Neural crest cell (in vitro differentiated cells): ENCODE data around the gene TMX3. TPM values are rescaled to one million over a fixed set of nuclear protein-coding genes. Genes with fewer than 3 reads are reported as not detected.

Experiments
- DNase-seq: peaks from one replicate; pipeline ENCODE4 v3.0.0; 2021; ENCODE audit warnings: low read depth, mixed read lengths, low spot score
- H3K27ac Mint-ChIP-seq: one replicate; pipeline ENCODE4 v1.8.0; 2021; ENCODE audit warnings: mild to moderate bottlenecking, mixed read lengths; ENCODE audit not compliant: unreplicated experiment
- H3K27me3 Mint-ChIP-seq: 2 replicates; pipeline ENCODE4 v1.8.0; 2021; ENCODE audit warnings: low read depth, mild to moderate bottlenecking, mixed read lengths
- H3K36me3 Mint-ChIP-seq: 2 replicates; pipeline ENCODE4 v1.8.0; 2021; ENCODE audit warnings: low read depth, mild to moderate bottlenecking, mixed read lengths
- H3K4me1 Mint-ChIP-seq: 2 replicates; pipeline ENCODE4 v1.8.0; 2021; ENCODE audit warnings: mixed read lengths
- H3K4me3 Mint-ChIP-seq: one replicate; pipeline ENCODE4 v1.8.0; 2021; ENCODE audit warnings: mild to moderate bottlenecking, mixed read lengths
- H3K9me3 Mint-ChIP-seq: 2 replicates; pipeline ENCODE4 v1.8.0; 2021; ENCODE audit warnings: mixed read lengths
- CTCF ChIP-seq: fragments of 200-600 bp; sonication (generic); conservative IDR thresholded peaks from 2 replicates; pipeline ENCODE4 v1.5.0; 2021; ENCODE audit warnings: antibody characterized with exemption, mild to moderate bottlenecking
- long read RNA-seq: library from polyadenylated mRNA; unstranded; transcript quantifications from one replicate; pipeline ENCODE4 v2.0.0, GENCODE V29; 2020
- total RNA-seq: library from RNA; stranded (reverse); gene quantifications from 2 replicates; pipeline ENCODE4 v1.2.1, GENCODE V29; 2021

The TMX3 gene
- total RNA-seq = 47.5 and 48.7 TPM in 2 replicates
- long read RNA-seq, full-length matches to known transcripts = 24 of 44 reads
- long read RNA-seq, partial matches to known transcripts = 7 of 44 reads
- long read RNA-seq, other reads (novel, unspliced or antisense) = 13 of 44 reads

GRCh38 chr18:68714712-68715496, at the start of gene TMX3:
Gene TMX3 (minus strand): TSS chr18:68715108. CDS start chr18:68714981, 127 bp downstream.
- H3K4me3 Mint-ChIP-seq = peak within 1 kb of the TSS; percentile 99
- no peaks in the 10 kb centered on the region for H3K27me3 Mint-ChIP-seq
- no peak for TF ChIP-seq CTCF
- H3K27ac Mint-ChIP-seq = peak within 1 kb of the TSS; percentile 90
- peak; percentile 76 for DNase-seq
- H3K36me3 Mint-ChIP-seq = peaks cover 6% of the 10 kb centered on the region
- H3K4me1 Mint-ChIP-seq = peaks cover 27% of the 10 kb centered on the region
- H3K9me3 Mint-ChIP-seq = no peaks in the 10 kb centered on the region

- H3K4me3 Mint-ChIP-seq = no peak overlapping the region
- no peak for TF ChIP-seq CTCF
- DNase-seq = no peak
- peaks cover 15% of the 10 kb centered on the region for H3K4me1 Mint-ChIP-seq
- H3K9me3 Mint-ChIP-seq = peaks cover 6% of the 10 kb centered on the region
- H3K36me3 Mint-ChIP-seq = peaks cover 3% of the 10 kb centered on the region
- H3K27me3 Mint-ChIP-seq = no peaks in the 10 kb centered on the region
- H3K27ac Mint-ChIP-seq = no peak overlapping the region
Observed at GRCh38 chr18:68764016-68764415, 49.1 kb upstream of the TMX3 start.

GRCh38 chr18:68763083-68763482, 48.2 kb upstream of the TMX3 start:
- DNase-seq = no peak
- no peak for TF ChIP-seq CTCF
- H3K36me3 Mint-ChIP-seq = peaks cover 3% of the 10 kb centered on the region
- no peaks in the 10 kb centered on the region for H3K27me3 Mint-ChIP-seq
- no peak overlapping the region for H3K27ac Mint-ChIP-seq
- no peak overlapping the region for H3K4me3 Mint-ChIP-seq
- H3K4me1 Mint-ChIP-seq = peaks cover 15% of the 10 kb centered on the region
- peaks cover 8% of the 10 kb centered on the region for H3K9me3 Mint-ChIP-seq

GRCh38 chr18:68759308-68759707, 44.4 kb upstream of the TMX3 start:
- Mint-ChIP-seq H3K4me1 (peaks cover 11% of the 10 kb centered on the region), H3K27ac (no peak overlapping the region), H3K9me3 (peaks cover 8% of the 10 kb centered on the region), H3K36me3 (peaks cover 3% of the 10 kb centered on the region), H3K4me3 (no peak overlapping the region), H3K27me3 (no peaks in the 10 kb centered on the region)
- TF ChIP-seq CTCF = no peak
- DNase-seq = no peak

GRCh38 chr18:68757126-68757525, 42.2 kb upstream of the TMX3 start:
- TF ChIP-seq CTCF = no peak
- Mint-ChIP-seq H3K9me3 (peaks cover 6% of the 10 kb centered on the region), H3K27me3 (no peaks in the 10 kb centered on the region), H3K4me3 (no peak overlapping the region), H3K4me1 (no peaks in the 10 kb centered on the region), H3K36me3 (peaks cover 7% of the 10 kb centered on the region), H3K27ac (no peak overlapping the region)
- no peak for DNase-seq
